ENCODE measurements around the gene ARHGEF28.

- TF ChIP-seq, protein P1, sequence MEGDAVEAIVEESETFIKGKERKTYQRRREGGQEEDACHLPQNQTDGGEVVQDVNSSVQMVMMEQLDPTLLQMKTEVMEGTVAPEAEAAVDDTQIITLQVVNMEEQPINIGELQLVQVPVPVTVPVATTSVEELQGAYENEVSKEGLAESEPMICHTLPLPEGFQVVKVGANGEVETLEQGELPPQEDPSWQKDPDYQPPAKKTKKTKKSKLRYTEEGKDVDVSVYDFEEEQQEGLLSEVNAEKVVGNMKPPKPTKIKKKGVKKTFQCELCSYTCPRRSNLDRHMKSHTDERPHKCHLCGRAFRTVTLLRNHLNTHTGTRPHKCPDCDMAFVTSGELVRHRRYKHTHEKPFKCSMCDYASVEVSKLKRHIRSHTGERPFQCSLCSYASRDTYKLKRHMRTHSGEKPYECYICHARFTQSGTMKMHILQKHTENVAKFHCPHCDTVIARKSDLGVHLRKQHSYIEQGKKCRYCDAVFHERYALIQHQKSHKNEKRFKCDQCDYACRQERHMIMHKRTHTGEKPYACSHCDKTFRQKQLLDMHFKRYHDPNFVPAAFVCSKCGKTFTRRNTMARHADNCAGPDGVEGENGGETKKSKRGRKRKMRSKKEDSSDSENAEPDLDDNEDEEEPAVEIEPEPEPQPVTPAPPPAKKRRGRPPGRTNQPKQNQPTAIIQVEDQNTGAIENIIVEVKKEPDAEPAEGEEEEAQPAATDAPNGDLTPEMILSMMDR (IDR thresholded peaks at IDR 0.05): no peak
- TF ChIP-seq POLR2A (IDR thresholded peaks at IDR 0.05): no peak
Measured at GRCh38 chr5:73958037-73958436, 332.0 kb downstream of the ARHGEF28 start.
